GM19023 (cell line): ENCODE measurements around the gene CITED4.

Experiments used
- ATAC-seq: cut with Tn5 transposase; IDR thresholded peaks from one replicate; pipeline ENCODE4 v1.9.1; 2021; ENCODE audit warnings: mild to moderate bottlenecking, moderate library complexity; ENCODE audit not compliant: unreplicated experiment

Gene CITED4

DNA sequence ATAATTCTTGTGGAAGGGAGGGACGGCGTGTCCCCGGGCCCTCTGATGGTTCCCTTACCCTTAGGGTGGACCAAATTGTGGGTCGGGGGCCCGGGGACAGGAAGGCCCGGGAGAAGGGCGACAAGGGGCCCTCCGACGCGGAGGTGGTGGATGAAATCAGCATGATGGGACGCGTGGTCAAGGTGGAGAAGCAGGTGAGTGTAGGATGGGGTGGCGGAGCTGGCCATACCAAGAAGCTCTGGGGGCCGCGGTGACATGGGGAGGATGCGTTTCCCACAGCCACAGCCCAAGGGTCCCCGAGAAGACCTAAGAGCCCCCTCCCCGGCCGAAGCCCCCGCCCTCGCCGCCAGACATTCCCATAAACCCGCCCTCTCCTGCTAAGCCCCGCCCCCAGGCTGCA is 24.6 kb downstream of the CITED4 start:
- ATAC-seq = no peak

GRCh38 chr1:40836283-40836682 is 25.9 kb downstream of the CITED4 start:
- no peak for ATAC-seq

DNA sequence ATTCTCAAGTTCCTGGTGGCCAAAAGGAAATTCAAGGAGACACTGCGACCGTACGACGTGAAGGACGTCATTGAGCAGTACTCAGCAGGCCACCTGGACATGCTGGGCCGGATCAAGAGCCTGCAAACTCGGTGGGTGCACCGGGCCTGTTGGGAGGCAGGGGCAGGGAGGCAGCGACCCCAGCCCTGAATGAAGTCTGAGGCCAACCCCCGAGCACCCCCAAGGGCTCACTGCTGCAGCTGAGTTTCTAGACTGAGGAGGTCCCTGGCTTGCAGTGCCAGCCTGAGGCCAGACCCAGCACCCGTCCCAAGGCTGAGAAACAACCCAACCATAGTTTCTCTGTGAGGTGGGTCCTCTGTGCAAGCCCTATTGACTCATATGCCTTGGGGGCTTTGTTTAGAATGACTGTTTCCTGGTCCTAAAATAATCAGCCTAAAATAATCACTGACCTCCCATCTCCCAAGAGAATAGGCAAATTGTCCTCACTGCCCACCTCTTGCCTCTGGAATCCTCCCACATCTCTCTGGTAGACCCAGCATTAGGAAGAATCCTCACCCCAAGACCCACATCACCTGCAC is 27.1 kb downstream of the CITED4 start:
- ATAC-seq = no peak

GRCh38 chr1:40833979-40834378 is 28.2 kb downstream of the CITED4 start:
- ATAC-seq = no peak

- ATAC-seq = no peak
Observed at GRCh38 chr1:40831001-40831732, 31.0 kb downstream of the CITED4 start.

GRCh38 chr1:40830419-40830943 is 31.7 kb downstream of the CITED4 start:
- ATAC-seq = no peak

- no peak for ATAC-seq
Observed at GRCh38 chr1:40829631-40830245, 32.4 kb downstream of the CITED4 start.

- ATAC-seq = no peak
Observed at GRCh38 chr1:40825996-40826395, 36.2 kb downstream of the CITED4 start.

GRCh38 chr1:40825435-40825788 is 36.8 kb downstream of the CITED4 start:
- ATAC-seq = peak; percentile 67

- no peak for ATAC-seq
Observed at GRCh38 chr1:40824591-40825434, 37.4 kb downstream of the CITED4 start.

DNA sequence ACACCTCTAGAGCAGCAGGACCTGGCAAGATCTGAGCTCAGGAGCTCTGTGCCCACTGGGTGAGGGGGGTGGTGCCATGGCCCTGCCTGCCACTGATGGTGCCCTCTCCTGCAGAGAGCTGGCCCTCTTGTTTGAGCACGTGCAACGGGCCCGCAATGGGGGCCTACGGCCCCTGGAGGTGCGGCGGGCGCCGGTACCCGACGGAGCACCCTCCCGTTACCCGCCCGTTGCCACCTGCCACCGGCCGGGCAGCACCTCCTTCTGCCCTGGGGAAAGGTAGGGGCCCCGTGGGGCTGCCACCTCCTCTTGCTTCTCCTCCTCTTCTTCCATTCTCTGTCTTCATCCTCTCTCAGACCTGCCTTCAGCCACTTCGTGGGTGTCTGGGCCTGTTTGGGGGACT is 38.2 kb downstream of the CITED4 start:
- ATAC-seq = no peak

- ATAC-seq = no peak
Observed at GRCh38 chr1:40823345-40823744, 38.8 kb downstream of the CITED4 start.

- ATAC-seq = no peak
Observed at GRCh38 chr1:40822890-40823289, 39.3 kb downstream of the CITED4 start.

DNA sequence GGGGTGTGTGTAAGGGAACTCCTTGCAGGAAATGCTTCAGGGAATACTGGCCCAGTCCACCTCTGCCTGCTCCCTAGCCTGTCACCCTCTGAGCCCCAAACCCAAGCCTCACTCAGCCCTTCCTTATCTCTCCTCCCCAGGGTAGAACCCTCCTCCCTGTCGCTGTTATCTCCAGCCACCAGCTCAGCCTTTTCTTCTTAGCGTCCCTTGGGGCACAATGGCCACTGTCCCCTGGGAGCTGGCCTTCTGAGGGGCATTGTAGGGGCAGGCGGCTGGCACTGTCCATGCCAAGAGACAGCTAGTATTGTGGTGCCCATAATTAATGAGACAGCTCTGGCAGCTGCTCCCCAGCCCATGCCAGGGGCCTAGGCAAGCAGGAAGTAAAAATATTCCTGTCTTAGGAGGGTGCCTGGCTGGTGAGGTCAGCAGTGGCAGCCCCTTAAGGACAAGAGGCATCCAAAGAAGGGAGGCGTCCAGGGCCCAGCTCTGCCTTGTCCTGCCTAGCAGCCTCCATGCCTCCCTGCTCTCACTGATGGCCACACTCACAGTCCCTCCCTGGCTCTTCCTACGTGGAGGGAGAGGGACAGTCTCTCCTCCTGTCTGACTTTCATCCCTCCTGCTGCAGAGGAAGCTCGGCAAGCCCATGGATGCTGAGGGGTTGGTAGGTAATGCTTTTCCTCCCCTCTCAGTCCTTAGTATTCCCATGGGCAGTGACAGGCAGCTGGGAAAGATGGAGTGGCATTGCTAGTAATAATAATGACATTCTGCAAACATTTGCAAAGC is 41.1 kb downstream of the CITED4 start:
- no peak for ATAC-seq

DNA sequence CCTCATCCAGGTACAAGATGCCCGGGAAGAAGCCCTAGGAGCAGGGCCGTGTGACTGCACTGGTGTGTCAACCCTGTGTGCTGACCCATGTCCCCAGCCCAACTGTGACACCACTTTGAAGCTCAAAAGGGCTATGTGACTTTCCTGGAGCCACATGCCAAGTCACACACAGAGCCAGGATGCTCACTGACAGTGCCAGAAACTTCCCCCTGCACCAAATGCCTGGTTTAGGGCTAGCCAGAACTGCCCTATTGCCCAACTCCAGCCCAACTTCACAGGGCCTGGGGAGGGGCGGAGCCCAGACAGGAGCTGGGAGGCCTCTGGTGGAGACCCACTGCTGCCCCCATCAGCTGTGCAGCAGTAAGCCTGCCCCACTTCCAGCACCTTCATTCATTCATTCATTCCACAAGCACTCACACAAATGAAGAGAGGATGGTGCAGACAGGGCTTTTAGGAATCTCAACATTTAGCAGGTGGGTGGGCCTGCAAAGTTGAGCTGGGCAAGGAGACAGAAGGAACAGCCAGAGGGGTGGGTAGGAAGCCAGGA is 41.8 kb downstream of the CITED4 start:
- ATAC-seq = no peak

- ATAC-seq = no peak
Observed at GRCh38 chr1:40819101-40819500, 43.1 kb downstream of the CITED4 start.

DNA sequence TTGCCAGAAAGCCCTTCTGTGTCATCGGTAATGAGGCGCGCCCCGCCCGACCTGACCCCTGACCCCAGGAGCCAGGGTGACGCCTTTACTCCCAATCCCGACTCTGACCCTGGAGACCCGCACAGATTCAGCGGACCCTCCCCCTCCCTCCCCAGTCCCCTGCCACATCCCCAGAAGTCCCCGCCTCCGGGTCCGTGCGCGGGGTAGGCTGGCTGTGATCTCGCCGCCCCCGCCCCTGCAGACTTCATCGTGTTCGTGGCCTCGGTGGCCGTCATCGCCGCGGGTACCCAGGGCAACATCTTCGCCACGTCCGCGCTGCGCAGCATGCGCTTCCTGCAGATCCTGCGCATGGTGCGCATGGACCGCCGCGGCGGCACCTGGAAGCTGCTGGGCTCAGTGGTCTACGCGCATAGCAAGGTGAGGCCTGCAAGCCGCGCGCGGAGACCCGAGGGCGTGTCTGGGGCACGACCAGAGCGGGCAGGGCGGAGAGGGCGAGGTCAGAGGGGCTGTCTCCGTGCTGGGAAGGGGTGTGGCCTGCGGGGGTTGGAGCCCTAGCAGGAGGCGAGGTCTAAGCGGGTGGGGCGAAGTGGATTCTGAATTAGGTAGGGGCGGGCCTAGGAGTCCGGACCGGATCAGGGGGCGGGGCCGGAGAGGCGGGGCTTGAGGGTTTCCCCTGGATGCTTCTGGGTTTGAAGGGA is 43.8 kb downstream of the CITED4 start:
- ATAC-seq = peak; percentile 84

GRCh38 chr1:40817791-40818263 is 44.3 kb downstream of the CITED4 start:
- ATAC-seq = no peak

- no peak for ATAC-seq
Observed at GRCh38 chr1:40815420-40815819, 46.7 kb downstream of the CITED4 start.
